Measurements from ENCODE around the gene RSPH6A. TPM values are rescaled to one million over a fixed set of nuclear protein-coding genes. Genes with fewer than 3 reads are reported as not detected.
"Not testable (repeated sequence)": the region's sequence is repeated elsewhere in the genome, so short reads cannot be mapped to it uniquely, and the experiment has no call there.

Gene RSPH6A
- total RNA-seq, 2 donors from 2014 or later: not detected

DNA sequence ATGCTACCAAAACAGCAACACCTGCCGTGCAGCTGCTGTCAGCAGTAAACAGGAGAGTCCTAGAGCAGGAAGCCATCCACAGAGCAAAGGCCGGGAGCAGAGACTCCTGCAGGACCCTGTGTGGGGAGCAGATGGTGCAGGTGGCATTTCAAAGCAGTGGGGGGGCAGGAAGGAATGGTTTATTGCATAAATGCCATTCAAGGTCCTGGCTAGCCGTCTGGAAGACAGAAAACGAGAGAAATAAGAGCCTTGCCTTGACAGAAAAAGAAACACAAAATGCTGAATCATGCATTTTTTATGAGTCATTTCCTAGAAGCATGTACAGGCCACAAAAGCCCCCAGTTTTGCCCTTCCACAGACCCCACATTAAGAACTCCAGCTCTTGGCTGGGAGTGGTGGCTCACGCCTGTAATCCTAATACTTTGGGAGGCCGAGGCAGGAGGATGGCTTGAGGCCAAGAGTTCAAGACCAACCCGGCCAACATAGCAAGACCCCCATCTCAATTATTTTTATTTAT lies 5.4 kb downstream of the RSPH6A start:
- intact Hi-C loops (cut with DNase I): no loop called here
- no peak for ATAC-seq
- DNase-seq: no peak

GRCh38 chr19:45805719-45806118 lies 9.4 kb downstream of the RSPH6A start:
- intact Hi-C loops (cut with DNase I): no loop called here
- ATAC-seq (no peak), DNase-seq (no peak)

DNA sequence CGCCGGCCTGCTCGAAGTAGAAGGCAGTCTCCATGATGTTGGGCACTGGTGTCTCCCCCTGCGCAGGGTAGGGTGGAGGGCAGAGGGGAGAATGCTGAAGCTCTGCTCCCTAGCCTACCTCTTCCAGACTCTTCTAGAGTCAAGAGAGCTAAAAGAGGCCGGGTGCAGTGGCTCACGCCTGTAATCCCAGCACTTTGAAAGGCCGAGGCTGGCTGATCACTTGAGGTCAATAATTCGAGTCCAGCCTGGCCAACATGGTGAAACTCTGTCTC lies 10.2 kb downstream of the RSPH6A start:
- intact Hi-C loops (cut with DNase I): no loop called here
- DNase-seq: no peak
- no peak for ATAC-seq

GRCh38 chr19:45804140-45804958 lies 10.8 kb downstream of the RSPH6A start:
- ATAC-seq: no peak
- DNase-seq: no peak
- intact Hi-C loops (cut with DNase I): no loop called here

- ATAC-seq: no peak
- no peak for DNase-seq
- intact Hi-C loops (cut with DNase I): no loop called here
Measured at GRCh38 chr19:45801603-45802175, 13.4 kb downstream of the RSPH6A start.

DNA sequence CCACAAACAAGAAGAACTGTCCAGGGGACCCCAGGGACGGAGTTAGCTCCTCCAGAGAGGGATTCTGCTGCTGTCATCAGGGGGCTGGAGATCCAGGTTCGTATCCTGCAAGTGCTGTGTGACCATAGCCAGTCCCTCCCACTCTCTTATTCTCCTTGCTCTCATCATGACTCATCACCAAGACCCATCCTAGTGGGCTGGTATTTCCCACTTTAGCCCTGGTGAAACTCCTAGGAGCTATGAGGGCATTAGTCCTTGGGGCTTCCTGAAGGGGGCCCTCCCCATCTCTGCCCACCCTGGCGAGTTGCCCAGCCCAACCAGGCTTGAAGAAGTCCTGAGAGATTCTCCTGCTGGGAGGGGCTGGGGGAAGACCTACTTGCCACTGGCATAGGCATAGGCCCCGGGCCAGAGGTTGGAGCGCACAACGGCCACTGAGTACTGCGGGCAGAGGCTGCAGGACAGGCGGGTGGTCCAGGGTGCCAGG lies 15.0 kb downstream of the RSPH6A start:
- peak in 1 of 2 donors; percentile 14 for ATAC-seq
- no peak for DNase-seq
- intact Hi-C loops (cut with DNase I): no loop called here

DNA sequence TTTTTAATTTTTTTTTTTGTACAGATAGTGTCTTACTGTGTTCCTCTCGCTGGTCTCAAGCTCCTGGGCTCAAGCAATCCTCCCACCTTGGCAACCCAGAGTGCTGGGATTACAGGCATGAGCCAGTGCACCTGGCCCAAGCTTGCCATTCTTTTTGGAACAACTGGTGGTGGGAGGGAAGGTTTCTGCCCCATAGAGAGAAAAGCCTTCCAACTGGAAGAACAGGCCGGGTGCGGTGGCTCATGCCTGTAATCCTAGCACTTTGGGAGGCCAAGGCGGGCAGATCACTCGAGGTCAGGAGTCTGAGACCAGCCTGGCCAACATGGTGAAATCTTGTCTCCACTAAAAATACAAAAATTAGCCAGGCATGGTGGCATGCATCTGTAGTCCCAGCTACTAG lies 15.6 kb downstream of the RSPH6A start:
- DNase-seq; ATAC-seq; intact Hi-C loops (cut with DNase I): not testable (repeated sequence)

DNA sequence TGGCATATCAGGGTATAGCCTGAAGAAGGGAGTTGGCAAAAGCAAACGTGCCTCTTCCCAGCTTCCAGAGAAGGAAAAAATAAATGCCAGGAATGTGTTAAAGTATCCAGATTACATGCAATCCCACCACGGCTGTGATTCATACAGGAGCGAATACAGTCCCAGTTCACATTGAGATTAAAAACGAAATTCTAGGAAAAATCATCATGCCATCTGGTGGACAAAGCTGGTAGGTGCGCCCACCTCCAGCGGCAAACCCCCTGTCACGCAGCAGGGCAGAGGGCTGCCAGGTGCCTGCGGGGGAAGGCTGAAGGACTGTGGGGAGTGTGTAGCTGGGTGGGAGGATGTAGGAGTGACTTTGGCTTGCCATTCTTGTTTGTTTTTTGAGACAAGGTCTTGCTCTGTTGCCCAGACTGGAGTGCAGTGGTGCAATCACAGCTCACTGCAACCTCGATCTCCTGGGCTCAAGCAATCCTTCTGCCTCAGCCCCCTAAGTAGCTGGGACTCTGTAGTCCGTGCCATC lies 16.1 kb downstream of the RSPH6A start:
- intact Hi-C loops (cut with DNase I): no loop called here
- ATAC-seq (peak; percentile 85 to 86), DNase-seq (no peak)

- intact Hi-C loops (cut with DNase I): no loop called here
- ATAC-seq: no peak
- no peak for DNase-seq
Measured at GRCh38 chr19:45794627-45795026, 20.5 kb downstream of the RSPH6A start.

DNA sequence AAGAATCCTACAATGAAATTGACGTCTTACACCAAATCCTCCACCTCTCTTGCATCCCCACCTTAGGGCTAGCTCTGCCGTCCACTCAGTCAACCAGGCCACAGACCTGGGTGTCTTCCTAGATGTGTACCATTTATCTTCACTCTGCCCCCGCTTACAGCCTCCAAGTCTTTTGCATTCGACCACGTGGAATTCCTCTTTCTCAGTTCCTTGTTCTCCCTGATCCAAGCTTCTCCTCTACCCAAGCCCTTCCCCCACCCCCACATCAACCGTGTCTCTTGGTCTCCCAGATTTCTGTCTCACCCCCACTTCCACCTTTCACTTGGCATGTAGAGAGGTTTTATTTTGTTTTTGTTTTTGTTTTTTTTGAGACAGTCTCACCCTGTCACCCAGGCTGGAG lies 21.2 kb downstream of the RSPH6A start:
- intact Hi-C loops (cut with DNase I): no loop called here
- ATAC-seq: no peak
- no peak for DNase-seq

DNA sequence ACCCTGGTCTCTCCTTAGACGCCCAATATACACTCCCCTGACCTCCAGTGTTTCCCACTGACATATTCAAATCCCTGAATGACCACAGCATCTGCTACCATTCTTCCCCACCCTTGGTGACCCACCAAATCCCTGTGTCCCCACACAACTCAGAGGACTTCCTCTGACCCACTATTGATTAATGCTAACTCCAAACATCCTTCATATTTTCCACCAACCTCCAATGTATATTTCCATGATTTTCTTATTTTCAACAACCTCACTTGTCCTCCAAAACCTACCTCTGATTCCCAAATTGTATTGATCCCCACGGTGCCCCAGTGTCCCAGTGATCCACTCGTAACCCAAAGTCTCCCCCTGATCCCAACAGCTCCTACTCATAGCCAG lies 21.9 kb downstream of the RSPH6A start:
- ATAC-seq (no peak), DNase-seq (no peak)
- intact Hi-C loops (cut with DNase I): no loop called here

DNA sequence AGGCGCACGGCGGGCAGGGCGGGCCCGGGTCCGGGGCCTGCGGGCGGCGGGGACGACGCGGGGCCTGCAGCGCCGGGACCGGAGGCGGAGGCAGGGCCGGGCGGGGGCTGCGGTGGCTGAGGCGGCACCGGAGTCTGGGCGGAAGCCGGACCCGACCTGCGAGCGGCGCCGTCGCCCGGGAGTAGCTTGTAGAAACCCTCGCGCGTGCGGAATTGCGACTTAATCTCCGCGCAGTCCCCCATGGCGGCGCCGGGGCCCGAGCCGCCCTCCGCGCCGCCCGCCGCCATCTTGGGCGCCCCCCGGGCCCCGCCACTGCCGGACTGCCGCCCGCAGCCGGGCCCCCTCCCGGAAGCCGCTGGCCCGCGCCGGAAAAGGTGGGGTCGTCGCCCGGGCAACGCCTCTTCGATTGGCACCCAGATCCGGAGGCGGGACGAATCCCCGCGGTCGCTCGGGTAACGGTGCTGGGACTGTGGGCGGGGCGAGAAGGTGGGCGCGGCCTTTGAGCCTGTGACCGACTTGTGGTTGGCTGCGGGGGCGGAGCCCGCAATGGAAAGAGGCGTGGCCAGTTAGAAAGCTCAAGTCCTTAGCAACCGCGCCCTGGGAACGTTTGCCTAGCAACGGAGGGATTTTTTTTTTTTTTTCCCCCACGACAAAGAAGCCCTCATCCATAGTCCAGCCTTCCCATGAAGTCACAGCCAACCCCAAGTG lies 22.5 kb downstream of the RSPH6A start, which contains the start of gene DMWD:
TSS of gene DMWD (minus strand) at position 376 of the 708 bp plus-strand sequence. CDS start at position 287, 89 bp downstream.
- intact Hi-C loops (cut with DNase I): no loop called here
- DNase-seq: peak; percentile 100

GRCh38 chr19:45791744-45792469 lies 23.2 kb downstream of the RSPH6A start:
- ATAC-seq: no peak
- intact Hi-C loops (cut with DNase I): no loop called here
- no peak for DNase-seq

More for the DNA sequence above, 22.5 kb downstream of the RSPH6A start, which contains the start of gene DMWD:
- peak; percentile 97 to 99 for ATAC-seq

DNA sequence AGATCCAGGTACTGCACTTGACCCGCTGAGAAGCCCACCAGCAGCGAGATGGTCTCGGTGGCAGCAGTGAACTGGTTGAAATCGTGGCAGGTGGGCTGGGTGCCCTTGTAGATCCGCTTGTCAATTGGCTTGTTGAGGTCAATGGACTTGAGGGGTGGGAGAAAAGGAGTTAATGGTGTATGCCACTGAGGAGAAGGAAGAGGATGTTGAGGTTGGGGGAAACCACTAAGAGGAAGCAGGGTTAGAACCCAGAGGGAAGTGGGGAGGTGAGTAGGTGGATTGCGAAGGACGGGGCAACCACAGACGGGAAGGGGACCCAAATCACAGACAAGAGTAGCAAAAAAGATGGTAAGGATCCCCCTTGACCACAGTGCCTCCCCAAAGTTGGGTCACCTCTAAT lies 24.2 kb downstream of the RSPH6A start:
- ATAC-seq (no peak), DNase-seq (no peak)
- intact Hi-C loops (cut with DNase I): no loop called here

DNA sequence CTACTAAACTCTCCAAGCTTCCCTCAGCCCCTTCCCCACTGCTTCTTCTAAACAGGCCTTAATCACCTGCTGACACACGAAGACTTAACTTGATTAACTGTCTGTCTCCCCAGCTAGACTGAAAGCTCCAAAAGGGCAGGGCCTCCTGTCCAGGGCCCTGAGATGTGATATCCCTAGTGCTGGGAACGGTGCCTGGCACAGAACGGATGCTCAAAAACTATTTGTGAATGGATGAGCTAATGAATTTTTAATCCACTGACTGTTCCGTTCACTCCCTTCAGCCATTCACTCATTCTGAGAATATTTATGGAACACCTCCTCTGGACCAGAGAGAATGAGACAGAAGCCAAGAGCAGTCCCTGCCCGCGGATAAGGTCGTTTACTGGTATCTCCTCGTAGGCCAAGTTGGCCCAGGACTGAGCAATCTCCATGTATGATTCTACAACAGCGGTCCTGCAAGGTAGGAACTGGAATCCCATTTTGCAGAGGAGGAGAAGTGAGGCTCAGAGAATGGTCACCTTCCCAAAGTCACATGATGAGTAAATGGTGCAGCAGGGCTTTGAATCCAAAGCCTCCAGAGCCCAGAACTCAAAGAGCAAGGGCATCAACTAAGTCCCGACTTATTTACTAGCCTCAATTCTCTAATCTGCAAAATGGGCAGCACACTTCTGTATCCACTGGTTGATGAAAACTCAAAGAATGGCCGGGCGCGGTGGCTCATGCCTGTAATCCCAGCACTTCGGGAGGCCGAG lies 25.9 kb downstream of the RSPH6A start:
- intact Hi-C loops (cut with DNase I): no loop called here
- no peak for DNase-seq
- ATAC-seq: peak in 1 of 2 donors; percentile 6

DNA sequence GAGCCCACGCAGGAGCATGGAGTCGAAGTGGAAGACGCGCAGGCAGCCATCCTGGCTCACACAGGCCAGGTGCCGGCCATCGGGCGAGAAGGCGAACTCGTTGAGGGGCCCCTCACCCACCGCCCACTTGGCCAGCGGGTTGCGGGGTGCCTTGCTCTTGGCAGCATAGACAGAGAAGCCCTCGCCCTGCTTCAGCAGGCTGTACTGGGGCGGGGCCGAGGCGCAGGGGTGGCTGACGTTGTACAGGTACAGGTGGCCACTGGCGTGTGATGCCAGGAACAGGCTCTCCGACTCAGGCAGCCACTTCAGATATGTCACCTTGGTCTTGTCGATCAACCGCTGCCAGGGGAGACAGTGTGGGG lies 28.6 kb downstream of the RSPH6A start:
- intact Hi-C loops (cut with DNase I): no loop called here
- ATAC-seq (no peak), DNase-seq (no peak)

- intact Hi-C loops (cut with DNase I): no loop called here
- DNase-seq (no peak), ATAC-seq (no peak)
Measured at GRCh38 chr19:45785781-45786532, 29.2 kb downstream of the RSPH6A start.

- DNase-seq: no peak
- intact Hi-C loops (cut with DNase I): no loop called here
Measured at GRCh38 chr19:45785097-45785496, 30.0 kb downstream of the RSPH6A start.

More at GRCh38 chr19:45785097-45785496, 30.0 kb downstream of the RSPH6A start:
- ATAC-seq: no peak

Measured in left cardiac atrium (tissue), 4 donors.